Naive thymus-derived CD4-positive, alpha-beta T cell (primary cell): Measurements from ENCODE around the gene SMPDL3A. TPM values are rescaled to one million over a fixed set of nuclear protein-coding genes. Genes with fewer than 3 reads are reported as not detected.
"Not testable (repeated sequence)": the region's sequence is repeated elsewhere in the genome, so short reads cannot be mapped to it uniquely, and the experiment has no call there.

ENCODE experiments used
- ATAC-seq: fragments of 150-1000 bp; cut with Tn5 transposase; 2 replicates; pipeline ENCODE4 v1.10.0; 2021; ENCODE audit warnings: mild to moderate bottlenecking, moderate library complexity
- CTCF ChIA-PET: fragments of 350-600 bp; sonication (Branson Sonifier 250); formaldehyde crosslinking; loops from one replicate; lab custom pipeline; 2021; ENCODE audit warnings: antibody characterized with exemption; lab: Charles Lee
- POLR2A ChIA-PET: fragments of 350-600 bp; sonication (Branson Sonifier 250); formaldehyde crosslinking; loops from one replicate; lab custom pipeline; 2021; ENCODE audit warnings: antibody characterized with exemption, inconsistent platforms; lab: Charles Lee
- DNase-seq, 9 donors: peaks; one replicate each; pipeline versions ENCODE4 v3.0.0 to v3.0.0-alpha.2; 2020 to 2022; ENCODE audit warnings: mixed read lengths in 1 of 9
- H3K27ac ChIP-seq: one replicate; pipeline ENCODE4 v1.7.0; 2013; ENCODE audit warnings: mild to moderate bottlenecking, low read depth, low read length, moderate library complexity
- H3K27me3 ChIP-seq, 2 donors: one replicate each; pipeline ENCODE4 v1.7.0; 2013; ENCODE audit warnings: low read length in 2 of 2, mild to moderate bottlenecking in 2 of 2, moderate library complexity in 2 of 2; ENCODE audit not compliant: control insufficient read depth in 2 of 2, insufficient read depth in 2 of 2
- H3K36me3 ChIP-seq, 3 experiments: 1 replicate in 2 of 3; 2 replicates in 1 of 3; pipeline ENCODE4 v1.7.0; 2013; ENCODE audit warnings: low read length in 3 of 3, mild to moderate bottlenecking in 3 of 3, moderate library complexity in 1 of 3; ENCODE audit not compliant: insufficient read depth in 3 of 3, control insufficient read depth in 2 of 3
- H3K4me1 ChIP-seq, 2 donors: one replicate each; pipeline ENCODE4 v1.7.0; 2013; ENCODE audit warnings: low read length in 2 of 2, mild to moderate bottlenecking in 2 of 2, moderate library complexity in 1 of 2; ENCODE audit not compliant: control insufficient read depth in 2 of 2, insufficient read depth in 2 of 2
- H3K4me3 ChIP-seq: 2 replicates; pipeline ENCODE4 v1.7.0; 2013; ENCODE audit warnings: mild to moderate bottlenecking, low read length
- H3K9me3 ChIP-seq, 3 experiments: 1 replicate in 2 of 3; 2 replicates in 1 of 3; pipeline ENCODE4 v1.7.0; 2013; ENCODE audit warnings: low read length in 3 of 3; ENCODE audit not compliant: control insufficient read depth in 2 of 3
- H3K27ac Mint-ChIP-seq, 9 donors: one replicate each; pipeline ENCODE4 v1.8.0; 2020 to 2022; ENCODE audit warnings: mixed read lengths in 9 of 9, mild to moderate bottlenecking in 8 of 9, moderate library complexity in 5 of 9, inconsistent platforms in 2 of 9
- H3K27me3 Mint-ChIP-seq, 5 donors: one replicate each; pipeline ENCODE4 v1.8.0; 2021 to 2022; ENCODE audit warnings: mixed read lengths in 5 of 5, mild to moderate bottlenecking in 1 of 5
- H3K36me3 Mint-ChIP-seq, 5 donors: one replicate each; pipeline ENCODE4 v1.8.0; 2020 to 2022; ENCODE audit warnings: mixed read lengths in 5 of 5, mild to moderate bottlenecking in 3 of 5, inconsistent platforms in 1 of 5
- H3K4me1 Mint-ChIP-seq, 7 donors: one replicate each; pipeline ENCODE4 v1.8.0; 2020 to 2022; ENCODE audit warnings: mixed read lengths in 7 of 7, mild to moderate bottlenecking in 3 of 7, inconsistent platforms in 1 of 7
- H3K4me3 Mint-ChIP-seq, 10 donors: one replicate each; pipeline ENCODE4 v1.8.0; 2020 to 2022; ENCODE audit warnings: mild to moderate bottlenecking in 10 of 10, mixed read lengths in 10 of 10, moderate library complexity in 6 of 10, inconsistent platforms in 2 of 10
- H3K9me3 Mint-ChIP-seq, 11 donors: one replicate each; pipeline ENCODE4 v1.8.0; 2020 to 2022; ENCODE audit warnings: mixed read lengths in 11 of 11, mild to moderate bottlenecking in 4 of 11, inconsistent platforms in 1 of 11, moderate library complexity in 1 of 11
- intact Hi-C, 2 donors: fragments of 100-400 bp; cut with micrococcal nuclease; formaldehyde crosslinking; loops; one replicate each; pipeline ENCODE4 v1.15.1; 2023
- polyA plus RNA-seq, 2 donors: library from polyadenylated mRNA; unstranded; fragments of 300-500 nt; fragmentation: Illumina TruSeq; gene quantifications; one replicate each; pipeline ENCODE4 v1.2.3, GENCODE V29; 2021
- total RNA-seq, 6 experiments: library from RNA in 5 of 6; stranded (reverse) in 5 of 6; gene quantifications; 1 replicate in 5 of 6; 2 replicates in 1 of 6; pipeline ENCODE4 v1.2.3 and lab custom pipeline; 2021 to 2026

The SMPDL3A gene
- 1 to 10 TPM in 2 of 5 experiments, under 1 TPM in 3; 0.24 to 6.3 (median 0.32) TPM for total RNA-seq
- polyA plus RNA-seq: not detected
- total RNA-seq (lab: John Stamatoyannopoulos, UW): not detected

GRCh38 chr6:122789182-122790027 lies at the start of gene SMPDL3A:
Gene SMPDL3A, plus strand, starts transcription at chr6:122789258. Its CDS starts 89 bp downstream, at chr6:122789347.
- Histone ChIP-seq H3K27me3 (peaks cover 3 to 7% of the 10 kb centered on the region in 2 donors), H3K4me1 (no peaks in the 10 kb centered on the region), H3K27ac (no peak within 1 kb of the TSS), H3K9me3 (no peaks in the 10 kb centered on the region), H3K36me3 (no peaks in the 10 kb centered on the region), H3K4me3 (peak within 1 kb of the TSS; percentile 27)
- CTCF ChIA-PET: no interaction called here
- Mint-ChIP-seq H3K27ac (peak within 1 kb of the TSS in 1 of 9 donors; percentile 47), H3K36me3 (no peaks in the 10 kb centered on the region), H3K4me3 (peak within 1 kb of the TSS; percentile 17 to 92 (median 78)), H3K9me3 (peaks cover 0 to 3% (median 0%) of the 10 kb centered on the region in 11 donors), H3K27me3 (peaks cover 67 to 79% (median 73%) of the 10 kb centered on the region in 5 donors), H3K4me1 (peaks cover 14 to 18% (median 15%) of the 10 kb centered on the region in 7 donors)
- peak; percentile 72 for ATAC-seq
- intact Hi-C loops: loop anchor here in 1 of 2 donors (5.0 kb wide), 1 partner anchor 57 kb away; no protein-coding TSS in a partner anchor
- peak in 2 of 9 donors; percentile 9 to 49 for DNase-seq
- POLR2A ChIA-PET: no interaction called here

- Histone ChIP-seq H3K4me3 (no peak overlapping the region), H3K4me1 (no peaks in the 10 kb centered on the region), H3K27ac (no peak overlapping the region), H3K27me3 (no peaks in the 10 kb centered on the region), H3K36me3 (no peaks in the 10 kb centered on the region), H3K9me3 (no peaks in the 10 kb centered on the region)
- no peak for ATAC-seq
- peaks cover 0 to 3% (median 0%) of the 10 kb centered on the region in 11 donors for H3K9me3 Mint-ChIP-seq
- POLR2A ChIA-PET: no interaction called here
- no peaks in the 10 kb centered on the region for H3K4me1 Mint-ChIP-seq
- DNase-seq: no peak
- CTCF ChIA-PET: no interaction called here
- no peak overlapping the region for H3K27ac Mint-ChIP-seq
- no peaks in the 10 kb centered on the region for H3K36me3 Mint-ChIP-seq
- no peak overlapping the region for H3K4me3 Mint-ChIP-seq
- intact Hi-C loops: no loop called here
- peaks cover 0 to 13% (median 4%) of the 10 kb centered on the region in 5 donors for H3K27me3 Mint-ChIP-seq
Measured at GRCh38 chr6:122740091-122740490, 49.0 kb upstream of the SMPDL3A start.

GRCh38 chr6:122740936-122741335 lies 48.1 kb upstream of the SMPDL3A start:
- Mint-ChIP-seq H3K9me3 (peaks cover 0 to 1% (median 0%) of the 10 kb centered on the region in 11 donors), H3K27me3 (peaks cover 0 to 6% (median 0%) of the 10 kb centered on the region in 5 donors), H3K4me3 (no peak overlapping the region), H3K4me1 (no peaks in the 10 kb centered on the region), H3K36me3 (no peaks in the 10 kb centered on the region), H3K27ac (no peak overlapping the region)
- ChIA-PET POLR2A (no interaction called here), CTCF (no interaction called here)
- no peak overlapping the region for H3K27ac ChIP-seq
- DNase-seq (no peak), ATAC-seq (no peak)
- no peaks in the 10 kb centered on the region for H3K36me3 ChIP-seq
- no peaks in the 10 kb centered on the region for H3K9me3 ChIP-seq
- H3K4me1 ChIP-seq: no peaks in the 10 kb centered on the region
- H3K27me3 ChIP-seq: no peaks in the 10 kb centered on the region
- no peak overlapping the region for H3K4me3 ChIP-seq
- intact Hi-C loops: no loop called here

- H3K9me3 Mint-ChIP-seq, DNase-seq, H3K4me3 Mint-ChIP-seq, H3K27me3 ChIP-seq, ATAC-seq, H3K27ac Mint-ChIP-seq, H3K27me3 Mint-ChIP-seq, POLR2A ChIA-PET, CTCF ChIA-PET, H3K36me3 Mint-ChIP-seq, H3K27ac ChIP-seq, H3K4me1 ChIP-seq, H3K4me3 ChIP-seq, H3K9me3 ChIP-seq, H3K36me3 ChIP-seq: not testable (repeated sequence)
- intact Hi-C loops: loop anchor here in 1 of 2 donors (1.0 kb wide), 1 partner anchor 95 kb away; no protein-coding TSS in a partner anchor
- H3K4me1 Mint-ChIP-seq: peaks cover 0 to 12% (median 0%) of the 10 kb centered on the region in 7 donors
Measured at GRCh38 chr6:122744247-122744646, 44.8 kb upstream of the SMPDL3A start.

- H3K4me3 ChIP-seq, H3K4me1 ChIP-seq, H3K4me3 Mint-ChIP-seq, H3K9me3 ChIP-seq, H3K27me3 Mint-ChIP-seq, H3K27ac ChIP-seq, H3K36me3 ChIP-seq, H3K27me3 ChIP-seq, CTCF ChIA-PET, H3K36me3 Mint-ChIP-seq, POLR2A ChIA-PET, H3K9me3 Mint-ChIP-seq, DNase-seq, ATAC-seq, H3K27ac Mint-ChIP-seq: not testable (repeated sequence)
- H3K4me1 Mint-ChIP-seq: peaks cover 0 to 12% (median 0%) of the 10 kb centered on the region in 7 donors
- intact Hi-C loops: loop anchor here in 1 of 2 donors (1.0 kb wide), 1 partner anchor 94 kb away; no protein-coding TSS in a partner anchor
Measured at GRCh38 chr6:122744856-122745255, 44.2 kb upstream of the SMPDL3A start.

- peaks cover 7 to 22% (median 12%) of the 10 kb centered on the region in 7 donors for H3K4me1 Mint-ChIP-seq
- H3K9me3 Mint-ChIP-seq: peaks cover 0 to 5% (median 0%) of the 10 kb centered on the region in 11 donors
- H3K4me3 Mint-ChIP-seq: no peak overlapping the region
- no peak overlapping the region for H3K27ac ChIP-seq
- no peaks in the 10 kb centered on the region for H3K27me3 ChIP-seq
- no peaks in the 10 kb centered on the region for H3K36me3 Mint-ChIP-seq
- peaks cover 0 to 6% of the 10 kb centered on the region in 2 donors for H3K4me1 ChIP-seq
- H3K27me3 Mint-ChIP-seq: peaks cover 0 to 5% (median 0%) of the 10 kb centered on the region in 5 donors
- CTCF ChIA-PET: no interaction called here
- ATAC-seq (no peak), DNase-seq (no peak)
- no peak overlapping the region for H3K4me3 ChIP-seq
- H3K9me3 ChIP-seq: no peaks in the 10 kb centered on the region
- H3K36me3 ChIP-seq: no peaks in the 10 kb centered on the region
- no peak overlapping the region for H3K27ac Mint-ChIP-seq
- POLR2A ChIA-PET: no interaction called here
- intact Hi-C loops: no loop called here
Measured at GRCh38 chr6:122746688-122747087, 42.4 kb upstream of the SMPDL3A start.
